ENCODE data around the gene PPP2R3B.

Gene PPP2R3B

DNA sequence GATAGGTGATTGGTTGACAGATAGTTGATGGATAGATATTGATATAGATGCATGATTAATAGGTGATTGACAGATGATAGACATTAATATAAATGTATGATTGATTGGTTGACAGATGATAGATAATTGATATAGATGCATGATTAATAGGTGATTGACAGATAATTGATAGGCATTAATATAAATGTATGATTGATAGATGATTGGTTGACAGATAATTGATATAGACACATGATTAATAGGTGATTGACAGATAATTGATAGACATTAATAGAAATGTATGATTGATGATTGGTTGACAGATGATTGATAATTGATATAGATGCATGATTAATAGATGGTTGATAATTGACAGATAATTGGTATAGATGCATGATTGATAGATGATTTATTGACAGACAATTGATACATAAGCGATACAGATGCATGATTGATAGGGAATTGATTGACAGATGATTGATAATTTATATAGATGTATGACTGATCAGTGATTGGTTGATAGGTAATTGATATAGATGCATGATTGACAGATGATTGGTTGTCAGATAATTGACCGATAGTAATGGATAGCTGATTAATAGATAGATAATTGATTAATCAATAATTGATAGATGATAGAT, 44.9 kb upstream of the PPP2R3B start:
- DNase-seq (ENCODE audit: low read depth) = no peak
- no peak overlapping the region for H3K4me3 ChIP-seq (ENCODE audit: low read depth, low read length)
- TF ChIP-seq, protein P1, sequence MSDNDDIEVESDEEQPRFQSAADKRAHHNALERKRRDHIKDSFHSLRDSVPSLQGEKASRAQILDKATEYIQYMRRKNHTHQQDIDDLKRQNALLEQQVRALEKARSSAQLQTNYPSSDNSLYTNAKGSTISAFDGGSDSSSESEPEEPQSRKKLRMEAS (IDR thresholded peaks at IDR 0.05; ENCODE audit: low read depth, low read length) = no peak
- TF ChIP-seq POLR2A (IDR thresholded peaks at IDR 0.05; ENCODE audit: extremely low read depth, insufficient read length) (no peak), MYC (IDR thresholded peaks at IDR 0.05; ENCODE audit: low read depth, low read length) (no peak)
- TF ChIP-seq, protein P2, sequence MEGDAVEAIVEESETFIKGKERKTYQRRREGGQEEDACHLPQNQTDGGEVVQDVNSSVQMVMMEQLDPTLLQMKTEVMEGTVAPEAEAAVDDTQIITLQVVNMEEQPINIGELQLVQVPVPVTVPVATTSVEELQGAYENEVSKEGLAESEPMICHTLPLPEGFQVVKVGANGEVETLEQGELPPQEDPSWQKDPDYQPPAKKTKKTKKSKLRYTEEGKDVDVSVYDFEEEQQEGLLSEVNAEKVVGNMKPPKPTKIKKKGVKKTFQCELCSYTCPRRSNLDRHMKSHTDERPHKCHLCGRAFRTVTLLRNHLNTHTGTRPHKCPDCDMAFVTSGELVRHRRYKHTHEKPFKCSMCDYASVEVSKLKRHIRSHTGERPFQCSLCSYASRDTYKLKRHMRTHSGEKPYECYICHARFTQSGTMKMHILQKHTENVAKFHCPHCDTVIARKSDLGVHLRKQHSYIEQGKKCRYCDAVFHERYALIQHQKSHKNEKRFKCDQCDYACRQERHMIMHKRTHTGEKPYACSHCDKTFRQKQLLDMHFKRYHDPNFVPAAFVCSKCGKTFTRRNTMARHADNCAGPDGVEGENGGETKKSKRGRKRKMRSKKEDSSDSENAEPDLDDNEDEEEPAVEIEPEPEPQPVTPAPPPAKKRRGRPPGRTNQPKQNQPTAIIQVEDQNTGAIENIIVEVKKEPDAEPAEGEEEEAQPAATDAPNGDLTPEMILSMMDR (IDR thresholded peaks at IDR 0.05; ENCODE audit: low read depth, low read length) = no peak

DNA sequence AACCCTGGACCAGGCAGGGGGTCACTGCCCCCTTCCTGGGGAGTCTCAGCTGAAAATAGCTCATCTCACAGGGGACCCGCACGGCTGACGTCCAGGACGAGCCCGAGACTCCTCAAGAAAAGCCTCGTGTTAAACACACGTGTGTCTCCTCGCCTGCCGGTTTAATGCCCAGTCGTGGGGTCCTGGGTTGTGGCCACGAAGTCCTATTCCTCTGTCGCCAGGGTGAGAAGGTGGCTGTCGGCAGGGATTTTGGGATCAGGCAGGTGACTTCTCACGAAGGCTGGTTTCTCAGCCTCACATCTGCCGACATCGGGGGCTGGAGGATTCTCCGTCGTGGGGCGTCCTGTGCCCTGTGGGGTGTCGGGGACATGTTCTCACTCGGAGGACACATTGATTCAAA, 44.3 kb upstream of the PPP2R3B start:
- H3K4me3 ChIP-seq (ENCODE audit: low read depth, low read length) = no peak overlapping the region
- DNase-seq (ENCODE audit: low read depth) = no peak

DNA sequence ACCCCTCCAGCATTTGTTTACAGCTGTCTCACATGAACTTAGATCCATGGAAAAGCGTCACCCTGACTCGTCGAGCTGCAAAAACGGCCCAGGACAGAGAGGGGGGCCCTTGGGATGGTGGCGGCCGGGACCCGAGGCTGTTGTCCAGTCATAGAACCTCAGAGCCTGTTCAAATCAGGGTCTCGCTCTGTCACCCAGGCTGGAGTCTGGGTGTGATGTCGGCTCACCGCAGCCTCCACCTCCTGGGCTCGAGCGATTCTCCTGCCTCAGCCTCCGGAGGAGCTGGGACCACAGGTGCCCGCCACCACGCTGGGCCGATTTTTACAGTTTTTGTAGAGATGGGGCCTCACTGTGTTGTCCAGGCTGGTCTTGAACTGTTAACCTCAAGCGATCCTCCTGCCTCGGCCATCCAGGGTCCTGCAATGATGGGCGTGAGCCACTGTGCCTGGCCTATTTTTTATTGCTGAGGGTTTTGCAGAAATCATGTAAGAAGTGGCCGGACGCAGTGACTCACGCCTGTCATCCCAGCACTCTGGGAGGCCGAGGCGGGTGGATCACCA, 42.6 kb upstream of the PPP2R3B start:
- TF ChIP-seq POLR2A (IDR thresholded peaks at IDR 0.05; ENCODE audit: extremely low read depth, insufficient read length) = no peak
- TF ChIP-seq, protein P2 (IDR thresholded peaks at IDR 0.05; ENCODE audit: low read depth, low read length) = no peak
- no peak for DNase-seq (ENCODE audit: low read depth)
- no peak overlapping the region for H3K4me3 ChIP-seq (ENCODE audit: low read depth, low read length)

More for the DNA sequence above, 44.3 kb upstream of the PPP2R3B start:
- no peak for TF ChIP-seq POLR2A (IDR thresholded peaks at IDR 0.05; ENCODE audit: extremely low read depth, insufficient read length)
- TF ChIP-seq, protein P1 (IDR thresholded peaks at IDR 0.05; ENCODE audit: low read depth, low read length) = no peak
- TF ChIP-seq, protein P2 (IDR thresholded peaks at IDR 0.05; ENCODE audit: low read depth, low read length) = no peak
- TF ChIP-seq MYC (IDR thresholded peaks at IDR 0.05; ENCODE audit: low read depth, low read length) = no peak

DNA sequence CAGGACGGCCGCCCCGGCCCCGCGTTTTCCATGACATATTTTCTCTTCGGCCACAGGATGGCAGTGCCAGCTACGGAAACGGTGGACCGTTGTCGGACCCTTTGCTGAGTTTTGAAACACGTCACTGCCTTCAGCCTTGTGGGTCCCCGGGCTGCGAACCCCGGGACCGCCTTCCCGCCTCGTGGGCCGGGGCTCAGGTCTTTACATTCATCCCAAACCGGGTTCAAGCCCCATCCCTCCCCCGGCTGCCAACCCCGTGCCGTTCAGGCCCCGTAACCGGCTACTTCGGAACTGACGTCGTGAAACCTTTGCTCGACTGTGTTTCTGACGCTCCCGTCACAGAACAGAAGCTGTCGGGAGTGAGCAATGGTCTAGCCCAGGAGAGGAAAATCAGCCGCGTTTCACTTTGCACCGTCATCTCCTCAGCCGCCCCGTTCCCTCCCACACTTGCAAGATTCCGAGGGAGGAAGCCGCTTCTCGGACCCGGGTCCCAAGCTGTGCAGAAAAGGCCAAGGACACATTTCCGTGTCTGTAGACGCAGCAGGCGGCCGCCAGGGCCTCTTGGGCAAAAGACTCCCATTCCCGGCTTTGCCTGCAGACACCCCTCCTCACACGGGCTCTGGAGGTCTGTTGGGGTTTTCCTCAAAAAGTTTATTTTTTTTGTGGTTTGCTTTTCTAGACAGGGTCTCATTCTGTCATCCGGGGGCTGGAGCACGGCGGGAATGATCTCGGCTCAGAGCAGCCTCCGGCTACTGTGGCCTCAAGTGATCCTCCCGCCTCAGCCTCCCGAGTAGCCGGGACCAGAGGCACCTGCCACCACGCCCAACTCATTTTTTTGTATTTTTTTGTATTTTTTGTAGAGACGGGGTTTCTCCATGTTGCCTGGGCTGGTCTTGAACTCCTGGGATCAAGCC, 41.4 kb upstream of the PPP2R3B start:
- no peak overlapping the region for H3K4me3 ChIP-seq (ENCODE audit: low read depth, low read length)

DNA sequence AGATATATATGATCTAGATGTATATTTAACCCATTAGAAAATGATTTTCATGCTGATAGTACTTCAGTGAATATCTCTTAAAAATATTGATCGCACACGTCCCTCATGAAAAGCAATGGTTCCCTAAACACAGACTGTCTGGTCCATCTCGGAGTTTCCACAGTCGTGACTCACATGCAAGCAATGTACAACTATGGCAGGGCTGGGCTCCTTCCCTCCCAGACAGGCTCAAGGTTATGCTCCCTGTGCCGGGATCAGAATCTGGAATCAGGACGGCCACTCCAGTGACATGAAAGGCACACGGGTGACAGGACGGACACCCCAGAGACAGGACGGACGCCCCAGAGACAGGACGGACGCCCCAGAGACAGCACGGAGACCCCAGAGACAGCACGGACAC, 40.2 kb upstream of the PPP2R3B start:
- no peak for TF ChIP-seq POLR2A (IDR thresholded peaks at IDR 0.05; ENCODE audit: extremely low read depth, insufficient read length)
- TF ChIP-seq, protein P2 (IDR thresholded peaks at IDR 0.05; ENCODE audit: low read depth, low read length) = no peak
- TF ChIP-seq, protein P1 (IDR thresholded peaks at IDR 0.05; ENCODE audit: low read depth, low read length) = no peak
- no peak for TF ChIP-seq MYC (IDR thresholded peaks at IDR 0.05; ENCODE audit: low read depth, low read length)
- DNase-seq (ENCODE audit: low read depth) = no peak
- H3K4me3 ChIP-seq (ENCODE audit: low read depth, low read length) = no peak overlapping the region

More for the DNA sequence above, 41.4 kb upstream of the PPP2R3B start:
- TF ChIP-seq, protein P2 (IDR thresholded peaks at IDR 0.05; ENCODE audit: low read depth, low read length) = no peak
- TF ChIP-seq POLR2A (IDR thresholded peaks at IDR 0.05; ENCODE audit: extremely low read depth, insufficient read length) (no peak), MYC (IDR thresholded peaks at IDR 0.05; ENCODE audit: low read depth, low read length) (no peak)
- TF ChIP-seq, protein P1 (IDR thresholded peaks at IDR 0.05; ENCODE audit: low read depth, low read length) = no peak
- peak; percentile 63 for DNase-seq (ENCODE audit: low read depth)

Data from NB4 (cell line).